HL-60 (cell line): ENCODE data around the gene KIRREL1.

Experiments
- DNase-seq, 2 experiments: peaks; one replicate each; pipeline ENCODE4 v3.0.0-alpha.2; 2010 to 2020; ENCODE audit warnings: low read depth in 1 of 2, low spot score in 1 of 2
- H3K27ac ChIP-seq: fragments of 250-450 bp; sonication (Bioruptor Pico); replicated peaks from 2 replicates; pipeline ENCODE4 v1.5.1; 2020; ENCODE audit warnings: mild to moderate bottlenecking, moderate library complexity
- H3K27me3 ChIP-seq: fragments of 250-450 bp; sonication (Bioruptor Pico); 2 replicates; pipeline ENCODE4 v1.5.1; 2021; ENCODE audit warnings: mild to moderate bottlenecking, moderate library complexity; ENCODE audit not compliant: insufficient read depth, poor library complexity, severe bottlenecking
- H3K4me3 ChIP-seq: replicated peaks from 2 replicates; pipeline ENCODE4 v1.5.1; 2011; ENCODE audit warnings: mild to moderate bottlenecking, control low read depth, low read length; ENCODE audit not compliant: insufficient read depth
- CTCF ChIP-seq: IDR thresholded peaks from one replicate; pipeline ENCODE4 v1.5.1; 2011; ENCODE audit warnings: low read length, control low read depth, inconsistent platforms; ENCODE audit not compliant: insufficient read depth
- GABPA ChIP-seq: IDR thresholded peaks from 2 replicates; pipeline ENCODE4 v1.6.1; 2012; ENCODE audit warnings: low read depth
- POLR2AphosphoS5 ChIP-seq: IDR thresholded peaks from 2 replicates; pipeline ENCODE4 v1.6.1; 2012; ENCODE audit warnings: low read depth
- SPI1 ChIP-seq: IDR thresholded peaks from 2 replicates; pipeline ENCODE4 v1.6.1; 2012; ENCODE audit warnings: low read depth, mild to moderate bottlenecking, borderline replicate concordance
- TF ChIP-seq, protein P1 (sequence below): IDR thresholded peaks from 2 replicates; pipeline ENCODE4 v1.6.1; 2012; ENCODE audit warnings: low read depth; ENCODE audit not compliant: insufficient replicate concordance

Gene KIRREL1

DNA sequence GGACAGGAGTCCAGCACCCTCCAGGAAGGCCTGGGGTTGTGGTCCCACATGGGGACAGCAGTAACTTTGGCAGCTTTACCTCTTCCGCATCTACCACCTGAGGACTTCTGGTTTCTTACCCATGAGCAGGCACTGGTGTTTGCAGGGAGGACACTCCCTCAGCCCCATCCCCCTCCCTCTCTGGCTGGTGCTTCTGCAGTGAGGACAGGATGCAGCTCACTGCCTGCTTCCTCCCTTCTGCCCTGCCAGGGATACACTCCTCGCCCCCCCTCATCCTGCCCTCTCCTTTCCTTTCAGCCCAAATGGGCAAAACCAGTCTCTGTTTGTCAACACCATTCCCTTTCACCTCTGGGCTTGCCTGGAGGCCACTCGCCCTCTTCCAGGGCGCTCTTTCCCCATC is 62.4 kb downstream of the KIRREL1 start:
- Histone ChIP-seq H3K27ac (no peak overlapping the region), H3K27me3 (no peaks in the 10 kb centered on the region), H3K4me3 (no peak overlapping the region)
- TF ChIP-seq, protein P1, sequence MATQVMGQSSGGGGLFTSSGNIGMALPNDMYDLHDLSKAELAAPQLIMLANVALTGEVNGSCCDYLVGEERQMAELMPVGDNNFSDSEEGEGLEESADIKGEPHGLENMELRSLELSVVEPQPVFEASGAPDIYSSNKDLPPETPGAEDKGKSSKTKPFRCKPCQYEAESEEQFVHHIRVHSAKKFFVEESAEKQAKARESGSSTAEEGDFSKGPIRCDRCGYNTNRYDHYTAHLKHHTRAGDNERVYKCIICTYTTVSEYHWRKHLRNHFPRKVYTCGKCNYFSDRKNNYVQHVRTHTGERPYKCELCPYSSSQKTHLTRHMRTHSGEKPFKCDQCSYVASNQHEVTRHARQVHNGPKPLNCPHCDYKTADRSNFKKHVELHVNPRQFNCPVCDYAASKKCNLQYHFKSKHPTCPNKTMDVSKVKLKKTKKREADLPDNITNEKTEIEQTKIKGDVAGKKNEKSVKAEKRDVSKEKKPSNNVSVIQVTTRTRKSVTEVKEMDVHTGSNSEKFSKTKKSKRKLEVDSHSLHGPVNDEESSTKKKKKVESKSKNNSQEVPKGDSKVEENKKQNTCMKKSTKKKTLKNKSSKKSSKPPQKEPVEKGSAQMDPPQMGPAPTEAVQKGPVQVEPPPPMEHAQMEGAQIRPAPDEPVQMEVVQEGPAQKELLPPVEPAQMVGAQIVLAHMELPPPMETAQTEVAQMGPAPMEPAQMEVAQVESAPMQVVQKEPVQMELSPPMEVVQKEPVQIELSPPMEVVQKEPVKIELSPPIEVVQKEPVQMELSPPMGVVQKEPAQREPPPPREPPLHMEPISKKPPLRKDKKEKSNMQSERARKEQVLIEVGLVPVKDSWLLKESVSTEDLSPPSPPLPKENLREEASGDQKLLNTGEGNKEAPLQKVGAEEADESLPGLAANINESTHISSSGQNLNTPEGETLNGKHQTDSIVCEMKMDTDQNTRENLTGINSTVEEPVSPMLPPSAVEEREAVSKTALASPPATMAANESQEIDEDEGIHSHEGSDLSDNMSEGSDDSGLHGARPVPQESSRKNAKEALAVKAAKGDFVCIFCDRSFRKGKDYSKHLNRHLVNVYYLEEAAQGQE: no peak
- no peak for TF ChIP-seq CTCF
- TF ChIP-seq SPI1: no peak
- no peak for TF ChIP-seq POLR2AphosphoS5
- no peak for TF ChIP-seq GABPA
- DNase-seq: no peak

DNA sequence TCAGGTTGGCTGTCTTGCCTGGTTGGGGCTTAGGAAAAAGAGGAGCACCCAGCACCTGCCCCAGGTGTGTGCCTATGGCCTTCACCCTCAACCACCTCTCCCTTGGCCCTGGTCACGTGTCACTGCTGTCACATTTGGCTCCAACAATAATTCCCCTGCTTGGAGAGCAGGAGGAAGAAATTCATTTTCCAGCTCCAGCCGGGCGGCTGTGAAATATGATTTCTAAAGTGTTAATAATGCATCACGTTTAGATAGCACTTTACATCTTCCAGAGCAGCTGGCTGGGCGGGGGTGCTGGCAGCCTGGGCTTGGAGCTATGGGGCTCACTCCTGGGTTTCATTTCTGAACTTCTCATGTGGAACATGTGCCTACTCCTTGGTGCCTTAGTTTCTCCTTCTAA is 63.1 kb downstream of the KIRREL1 start:
- no peak for TF ChIP-seq SPI1
- TF ChIP-seq POLR2AphosphoS5: no peak
- TF ChIP-seq, protein P1: no peak
- TF ChIP-seq CTCF: no peak
- TF ChIP-seq GABPA: no peak
- DNase-seq: no peak

GRCh38 chr1:158058237-158058985 is 65.0 kb downstream of the KIRREL1 start:
- TF ChIP-seq CTCF: no peak
- no peak for TF ChIP-seq POLR2AphosphoS5
- TF ChIP-seq GABPA: no peak
- no peak for TF ChIP-seq SPI1
- TF ChIP-seq, protein P1: no peak
- peaks cover 2% of the 10 kb centered on the region for H3K27me3 ChIP-seq
- no peak for DNase-seq

More for the DNA sequence above, 63.1 kb downstream of the KIRREL1 start:
- Histone ChIP-seq H3K4me3 (no peak overlapping the region), H3K27me3 (no peaks in the 10 kb centered on the region), H3K27ac (no peak overlapping the region)

More at GRCh38 chr1:158058237-158058985, 65.0 kb downstream of the KIRREL1 start:
- no peak overlapping the region for H3K27ac ChIP-seq
- no peak overlapping the region for H3K4me3 ChIP-seq
